Activated CD4-positive, CD25-positive, alpha-beta regulatory T cell treated with anti-CD3 and anti-CD28 coated beads, Interleukin-2, amount 50 U/mL, for 24 hours (primary cell): ENCODE measurements around the gene CILP2.

ENCODE experiments used
- ATAC-seq, 2 donors: fragments of 150-1000 bp; cut with Tn5 transposase; one replicate each; pipeline ENCODE4 v1.10.0; 2021; ENCODE audit warnings: mild to moderate bottlenecking in 1 of 2, moderate library complexity in 1 of 2

Gene CILP2

GRCh38 chr19:19544954-19545591 is 7.0 kb downstream of the CILP2 start:
- ATAC-seq: no peak

- ATAC-seq: no peak
These were observed 7.6 kb downstream of the CILP2 start for GRCh38 chr19:19545707-19546106.

GRCh38 chr19:19546751-19547162 is 8.7 kb downstream of the CILP2 start:
- no peak for ATAC-seq

- ATAC-seq: no peak
These were observed 9.7 kb downstream of the CILP2 start for GRCh38 chr19:19547674-19548336.

GRCh38 chr19:19548915-19549759 is 11.1 kb downstream of the CILP2 start:
- ATAC-seq: no peak

GRCh38 chr19:19549804-19550464 is 11.9 kb downstream of the CILP2 start:
- ATAC-seq: no peak

GRCh38 chr19:19550485-19550929 is 12.4 kb downstream of the CILP2 start:
- no peak for ATAC-seq

GRCh38 chr19:19550972-19551852 is 13.1 kb downstream of the CILP2 start:
- ATAC-seq: no peak

GRCh38 chr19:19551853-19552192 is 13.8 kb downstream of the CILP2 start:
- no peak for ATAC-seq

- ATAC-seq: peak in 1 of 2 donors; percentile 37
These were observed 14.7 kb downstream of the CILP2 start for GRCh38 chr19:19552798-19553197.

- ATAC-seq: no peak
These were observed 15.6 kb downstream of the CILP2 start for GRCh38 chr19:19553670-19554069.

GRCh38 chr19:19554074-19555023 is 16.3 kb downstream of the CILP2 start:
- peak; percentile 49 to 61 for ATAC-seq

GRCh38 chr19:19558055-19558454 is 20.0 kb downstream of the CILP2 start:
- ATAC-seq: no peak

- no peak for ATAC-seq
These were observed 20.6 kb downstream of the CILP2 start for GRCh38 chr19:19558636-19559035.

GRCh38 chr19:19559931-19560330 is 21.9 kb downstream of the CILP2 start:
- ATAC-seq: no peak

GRCh38 chr19:19561946-19562664 is 24.0 kb downstream of the CILP2 start:
- no peak for ATAC-seq

- ATAC-seq: peak; percentile 60 to 62
These were observed 24.7 kb downstream of the CILP2 start for GRCh38 chr19:19562665-19563347.

- peak; percentile 4 to 22 for ATAC-seq
These were observed 25.3 kb downstream of the CILP2 start for GRCh38 chr19:19563348-19563848.

GRCh38 chr19:19566306-19566705 is 28.2 kb downstream of the CILP2 start:
- no peak for ATAC-seq
